ENCODE data around the gene MYO7A.

Gene MYO7A

DNA sequence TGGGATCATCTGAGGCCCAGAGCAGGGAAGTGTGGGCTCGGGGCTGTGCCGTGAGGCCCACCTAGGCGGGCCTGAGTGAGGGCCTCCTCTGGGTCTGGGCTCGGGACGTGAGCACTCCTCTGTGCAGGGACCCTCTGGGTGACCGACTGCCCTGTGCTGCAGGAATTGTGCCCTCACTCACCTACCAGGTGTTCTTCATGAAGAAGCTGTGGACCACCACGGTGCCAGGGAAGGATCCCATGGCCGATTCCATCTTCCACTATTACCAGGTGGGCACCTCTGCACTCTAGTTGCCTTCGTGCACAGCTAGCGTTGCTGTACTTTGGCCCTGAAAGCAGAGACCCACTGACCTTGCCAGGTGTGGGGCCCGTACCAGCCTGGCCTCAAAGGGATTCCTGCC is 80.5 kb downstream of the MYO7A start:
- DNase-seq (ENCODE audit: insufficient read length, low spot score) (no peak), FAIRE-seq (no peak)
- TF ChIP-seq, protein P1, sequence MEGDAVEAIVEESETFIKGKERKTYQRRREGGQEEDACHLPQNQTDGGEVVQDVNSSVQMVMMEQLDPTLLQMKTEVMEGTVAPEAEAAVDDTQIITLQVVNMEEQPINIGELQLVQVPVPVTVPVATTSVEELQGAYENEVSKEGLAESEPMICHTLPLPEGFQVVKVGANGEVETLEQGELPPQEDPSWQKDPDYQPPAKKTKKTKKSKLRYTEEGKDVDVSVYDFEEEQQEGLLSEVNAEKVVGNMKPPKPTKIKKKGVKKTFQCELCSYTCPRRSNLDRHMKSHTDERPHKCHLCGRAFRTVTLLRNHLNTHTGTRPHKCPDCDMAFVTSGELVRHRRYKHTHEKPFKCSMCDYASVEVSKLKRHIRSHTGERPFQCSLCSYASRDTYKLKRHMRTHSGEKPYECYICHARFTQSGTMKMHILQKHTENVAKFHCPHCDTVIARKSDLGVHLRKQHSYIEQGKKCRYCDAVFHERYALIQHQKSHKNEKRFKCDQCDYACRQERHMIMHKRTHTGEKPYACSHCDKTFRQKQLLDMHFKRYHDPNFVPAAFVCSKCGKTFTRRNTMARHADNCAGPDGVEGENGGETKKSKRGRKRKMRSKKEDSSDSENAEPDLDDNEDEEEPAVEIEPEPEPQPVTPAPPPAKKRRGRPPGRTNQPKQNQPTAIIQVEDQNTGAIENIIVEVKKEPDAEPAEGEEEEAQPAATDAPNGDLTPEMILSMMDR (IDR thresholded peaks at IDR 0.05; ENCODE audit: insufficient read depth, missing control alignments), result no peak

DNA sequence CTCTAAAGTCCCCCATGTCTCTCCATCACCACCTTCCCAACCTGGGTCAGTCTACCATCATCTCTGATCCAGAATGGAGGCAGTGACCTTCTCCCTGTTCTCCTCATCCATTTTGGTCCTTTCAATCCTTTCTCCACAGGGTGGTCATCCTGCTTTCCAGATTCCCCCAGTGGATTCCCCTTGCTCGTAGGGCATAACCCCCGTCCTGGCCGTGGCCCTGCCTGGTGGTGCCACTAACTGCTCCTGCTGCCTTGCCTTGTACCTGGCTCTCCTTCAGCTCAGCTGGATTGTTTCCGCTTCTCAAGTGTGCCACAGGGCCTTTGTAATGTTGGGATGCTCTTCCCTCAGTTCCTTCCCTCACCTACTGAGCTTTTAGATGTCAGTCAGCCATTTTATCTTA is 81.6 kb downstream of the MYO7A start:
- TF ChIP-seq, protein P1 (IDR thresholded peaks at IDR 0.05; ENCODE audit: insufficient read depth, missing control alignments), result no peak
- no peak for DNase-seq (ENCODE audit: insufficient read length, low spot score)
- no peak for FAIRE-seq

DNA sequence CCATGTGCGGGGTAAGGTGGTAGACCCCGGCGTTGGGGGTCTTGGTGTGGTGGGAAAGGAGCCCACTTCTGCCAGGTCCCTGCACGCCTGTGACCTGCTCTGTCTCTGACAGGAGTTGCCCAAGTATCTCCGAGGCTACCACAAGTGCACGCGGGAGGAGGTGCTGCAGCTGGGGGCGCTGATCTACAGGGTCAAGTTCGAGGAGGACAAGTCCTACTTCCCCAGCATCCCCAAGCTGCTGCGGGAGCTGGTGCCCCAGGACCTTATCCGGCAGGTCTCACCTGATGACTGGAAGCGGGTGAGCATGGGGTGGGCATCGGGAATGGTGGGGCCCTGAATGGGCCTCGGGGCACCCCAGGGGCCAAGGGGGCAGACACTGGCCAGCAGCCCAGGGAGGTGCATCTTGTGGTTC is 83.0 kb downstream of the MYO7A start:
- FAIRE-seq, result no peak
- TF ChIP-seq, protein P1 (IDR thresholded peaks at IDR 0.05; ENCODE audit: insufficient read depth, missing control alignments), result no peak
- peak; percentile 7 for DNase-seq (ENCODE audit: insufficient read length, low spot score)

DNA sequence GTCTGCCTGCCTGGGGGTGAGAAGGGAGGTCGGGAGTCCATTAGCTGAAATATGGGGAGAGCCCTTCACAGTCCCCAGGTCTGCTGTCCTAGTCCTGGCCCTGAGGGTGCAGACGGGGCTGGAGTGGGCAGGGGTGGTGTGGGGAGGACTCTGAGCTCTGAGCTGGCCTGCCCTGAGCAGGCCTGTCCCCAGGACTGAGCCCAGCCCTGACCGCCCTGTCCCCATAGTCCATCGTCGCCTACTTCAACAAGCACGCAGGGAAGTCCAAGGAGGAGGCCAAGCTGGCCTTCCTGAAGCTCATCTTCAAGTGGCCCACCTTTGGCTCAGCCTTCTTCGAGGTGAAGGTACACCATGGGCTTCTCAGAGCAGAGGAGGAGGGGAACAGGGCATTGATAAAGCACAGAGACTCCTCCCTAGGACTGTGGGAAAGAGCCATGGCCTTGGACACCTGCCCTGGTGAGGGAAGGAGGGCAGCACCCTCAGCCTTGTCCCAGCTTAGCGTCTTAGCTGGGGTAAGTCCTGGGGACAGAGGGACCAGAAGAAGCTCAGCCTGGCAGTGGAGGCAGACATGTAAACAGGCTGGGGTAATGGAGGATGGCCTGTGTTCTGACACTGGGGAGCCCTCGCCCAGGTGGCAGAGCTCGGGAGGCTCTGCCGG is 83.7 kb downstream of the MYO7A start:
- TF ChIP-seq, protein P1 (IDR thresholded peaks at IDR 0.05; ENCODE audit: insufficient read depth, missing control alignments), result no peak
- FAIRE-seq (no peak), DNase-seq (ENCODE audit: insufficient read length, low spot score) (peak; percentile 13)

DNA sequence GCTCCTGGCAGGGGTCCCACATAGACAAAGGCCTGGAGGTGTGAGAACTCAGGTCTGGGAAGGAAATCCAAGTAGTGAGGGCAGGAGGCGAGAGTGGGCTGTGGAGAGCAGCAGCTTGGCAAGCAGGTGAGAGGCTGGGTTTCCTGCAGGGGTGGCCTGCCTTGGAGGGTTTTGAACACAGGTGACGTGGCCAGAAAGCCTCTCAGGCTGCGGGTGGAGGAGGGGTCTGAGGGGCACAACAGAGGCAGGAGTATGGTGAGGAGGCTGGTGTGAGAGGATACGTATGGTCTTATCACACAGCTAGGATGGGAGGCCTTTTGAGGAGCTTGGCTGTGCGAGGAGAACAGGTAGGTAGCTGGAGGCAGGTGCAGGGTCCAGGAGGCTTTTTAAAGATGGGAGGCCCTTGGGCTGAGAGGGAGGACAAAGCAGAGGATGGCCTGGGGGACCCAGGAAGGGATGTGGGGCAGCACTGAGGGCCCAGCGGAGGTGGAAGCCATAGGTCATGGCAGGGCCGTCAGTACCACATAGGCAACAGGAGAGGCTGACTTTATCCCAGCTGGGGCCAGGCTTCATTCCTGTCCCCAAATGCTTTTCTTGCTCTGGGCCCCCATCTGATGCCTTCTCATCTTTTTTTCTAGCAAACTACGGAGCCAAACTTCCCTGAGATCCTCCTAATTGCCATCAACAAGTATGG is 84.4 kb downstream of the MYO7A start:
- TF ChIP-seq, protein P1 (IDR thresholded peaks at IDR 0.05; ENCODE audit: insufficient read depth, missing control alignments), result no peak
- DNase-seq (ENCODE audit: insufficient read length, low spot score) (no peak), FAIRE-seq (no peak)

DNA sequence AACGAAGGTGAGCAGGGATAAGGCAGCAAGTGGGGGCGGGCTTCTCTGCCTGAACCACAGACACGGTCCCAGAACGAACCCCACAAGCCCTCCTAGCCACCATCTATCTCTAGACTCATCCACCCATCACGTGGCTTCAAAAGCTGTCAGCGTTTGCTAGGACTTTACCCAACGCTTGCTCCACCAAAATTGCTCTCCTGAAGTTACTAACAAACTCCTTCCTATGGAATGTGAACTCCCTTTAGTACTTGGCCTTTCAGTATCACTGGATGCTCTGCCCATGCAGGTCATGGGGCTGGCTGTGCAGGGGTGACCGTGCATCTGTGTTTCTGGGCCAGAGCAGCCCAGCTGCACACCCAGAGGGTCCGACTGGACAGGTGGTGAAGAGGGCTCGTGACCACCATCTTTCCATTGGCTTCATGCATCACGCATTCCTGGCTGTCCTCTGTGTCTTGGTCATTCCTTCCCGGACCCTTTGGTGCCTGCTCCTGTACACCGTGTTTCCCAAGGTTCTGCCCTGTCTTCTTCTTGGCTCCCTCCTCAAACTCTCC is 85.1 kb downstream of the MYO7A start:
- DNase-seq (ENCODE audit: insufficient read length, low spot score) (no peak), FAIRE-seq (no peak)
- TF ChIP-seq, protein P1 (IDR thresholded peaks at IDR 0.05; ENCODE audit: insufficient read depth, missing control alignments), result no peak

Measured in D721Med (cell line).